Bronchial epithelial cell (primary cell): ENCODE measurements around the gene C22orf31. TPM values are rescaled to one million over a fixed set of nuclear protein-coding genes. Genes with fewer than 3 reads are reported as not detected.

Source experiments
- DNase-seq: peaks from one replicate; pipeline ENCODE4 v3.0.0-alpha.2; 2010; ENCODE audit warnings: low read depth
- FAIRE-seq: peaks from 2 replicates; lab custom pipeline; 2011; peaks lifted over from hg19 to GRCh38; lab: Jason Lieb, UNC
- H3K27me3 ChIP-seq: 2 replicates; pipeline ENCODE4 v1.5.1; 2011; ENCODE audit warnings: low read length; ENCODE audit not compliant: control insufficient read depth, insufficient read depth
- H3K36me3 ChIP-seq: 2 replicates; pipeline ENCODE4 v1.5.1; 2011; ENCODE audit warnings: low read length; ENCODE audit not compliant: control insufficient read depth, insufficient read depth
- H3K4me3 ChIP-seq: 2 replicates; pipeline ENCODE4 v1.5.1; 2011; ENCODE audit warnings: mild to moderate bottlenecking, low read depth, low read length, control low read depth
- total RNA-seq: library from RNA; depleted of rRNA; stranded (reverse); fragments of >200 nt; gene quantifications from 2 replicates; pipeline ENCODE4 v1.2.1, GENCODE V29; 2014
- TF ChIP-seq, protein P1 (sequence below): IDR thresholded peaks from 2 replicates; pipeline ENCODE4 v1.5.1; 2011; ENCODE audit warnings: mild to moderate bottlenecking, moderate library complexity, low read length, control low read depth, inconsistent platforms; ENCODE audit not compliant: insufficient read depth, severe bottlenecking

C22orf31 gene
- total RNA-seq, 1 donor from 2014 or later = not detected

- TF ChIP-seq, protein P1, sequence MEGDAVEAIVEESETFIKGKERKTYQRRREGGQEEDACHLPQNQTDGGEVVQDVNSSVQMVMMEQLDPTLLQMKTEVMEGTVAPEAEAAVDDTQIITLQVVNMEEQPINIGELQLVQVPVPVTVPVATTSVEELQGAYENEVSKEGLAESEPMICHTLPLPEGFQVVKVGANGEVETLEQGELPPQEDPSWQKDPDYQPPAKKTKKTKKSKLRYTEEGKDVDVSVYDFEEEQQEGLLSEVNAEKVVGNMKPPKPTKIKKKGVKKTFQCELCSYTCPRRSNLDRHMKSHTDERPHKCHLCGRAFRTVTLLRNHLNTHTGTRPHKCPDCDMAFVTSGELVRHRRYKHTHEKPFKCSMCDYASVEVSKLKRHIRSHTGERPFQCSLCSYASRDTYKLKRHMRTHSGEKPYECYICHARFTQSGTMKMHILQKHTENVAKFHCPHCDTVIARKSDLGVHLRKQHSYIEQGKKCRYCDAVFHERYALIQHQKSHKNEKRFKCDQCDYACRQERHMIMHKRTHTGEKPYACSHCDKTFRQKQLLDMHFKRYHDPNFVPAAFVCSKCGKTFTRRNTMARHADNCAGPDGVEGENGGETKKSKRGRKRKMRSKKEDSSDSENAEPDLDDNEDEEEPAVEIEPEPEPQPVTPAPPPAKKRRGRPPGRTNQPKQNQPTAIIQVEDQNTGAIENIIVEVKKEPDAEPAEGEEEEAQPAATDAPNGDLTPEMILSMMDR = no peak
- no peak for FAIRE-seq
- no peaks in the 10 kb centered on the region for H3K36me3 ChIP-seq
- H3K4me3 ChIP-seq = no peak overlapping the region
- DNase-seq = peak; percentile 30
- no peaks in the 10 kb centered on the region for H3K27me3 ChIP-seq
These were observed 18.7 kb upstream of the C22orf31 start for GRCh38 chr22:29080106-29080975.

DNA sequence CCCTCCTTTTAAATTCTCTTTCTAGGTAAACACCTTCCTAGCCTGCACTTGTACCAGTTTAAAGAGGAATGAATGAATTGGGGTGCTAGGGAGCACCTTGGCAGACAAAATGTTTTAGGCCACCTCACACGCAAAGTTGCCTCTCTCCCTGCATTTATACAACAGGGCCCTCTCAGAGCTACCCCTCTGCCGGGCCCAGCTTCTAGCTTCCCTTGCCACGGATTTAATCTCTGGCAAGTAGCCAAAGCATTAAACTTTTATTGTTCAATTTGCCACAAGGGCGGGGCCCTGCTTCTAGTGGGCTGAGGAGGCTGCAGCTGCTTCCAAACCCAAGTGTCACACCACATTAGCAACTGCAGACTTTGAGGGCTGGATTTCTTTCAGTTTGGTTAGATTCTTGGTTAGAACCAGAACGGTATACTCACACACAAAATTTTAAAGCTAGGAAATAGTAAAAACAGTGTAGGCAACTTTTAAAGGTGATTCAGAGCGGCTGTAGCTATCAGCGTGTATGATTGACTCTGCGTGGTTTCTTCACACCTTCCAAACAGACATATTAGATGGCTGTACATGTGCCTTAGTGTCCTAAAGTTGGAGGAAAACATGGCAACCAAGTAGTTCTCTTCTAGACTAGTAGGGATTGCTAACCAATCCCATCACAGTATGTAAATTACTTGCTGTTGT is 17.7 kb upstream of the C22orf31 start:
- FAIRE-seq (peak; percentile 13), DNase-seq (no peak)
- Histone ChIP-seq H3K4me3 (no peak overlapping the region), H3K36me3 (no peaks in the 10 kb centered on the region), H3K27me3 (no peaks in the 10 kb centered on the region)
- TF ChIP-seq, protein P1 = no peak

DNA sequence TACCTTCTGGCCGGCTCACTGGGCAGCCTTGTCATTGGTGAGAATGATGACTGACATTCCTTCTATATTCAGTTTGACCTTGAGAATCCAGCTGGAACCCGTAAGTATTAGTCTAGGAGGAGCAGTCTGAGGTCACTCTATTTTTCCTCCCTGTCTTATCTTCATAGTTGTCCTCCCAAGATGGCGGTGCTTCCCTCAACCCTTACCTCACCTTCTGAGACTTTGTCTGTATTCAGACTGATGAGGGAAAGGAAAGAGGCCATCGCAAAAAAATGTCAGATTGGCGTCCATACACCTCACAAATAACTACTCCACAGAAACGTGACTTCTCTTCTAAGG is 17.2 kb upstream of the C22orf31 start:
- DNase-seq (no peak), FAIRE-seq (no peak)
- Histone ChIP-seq H3K27me3 (no peaks in the 10 kb centered on the region), H3K36me3 (no peaks in the 10 kb centered on the region), H3K4me3 (no peak overlapping the region)
- TF ChIP-seq, protein P1 = no peak

DNA sequence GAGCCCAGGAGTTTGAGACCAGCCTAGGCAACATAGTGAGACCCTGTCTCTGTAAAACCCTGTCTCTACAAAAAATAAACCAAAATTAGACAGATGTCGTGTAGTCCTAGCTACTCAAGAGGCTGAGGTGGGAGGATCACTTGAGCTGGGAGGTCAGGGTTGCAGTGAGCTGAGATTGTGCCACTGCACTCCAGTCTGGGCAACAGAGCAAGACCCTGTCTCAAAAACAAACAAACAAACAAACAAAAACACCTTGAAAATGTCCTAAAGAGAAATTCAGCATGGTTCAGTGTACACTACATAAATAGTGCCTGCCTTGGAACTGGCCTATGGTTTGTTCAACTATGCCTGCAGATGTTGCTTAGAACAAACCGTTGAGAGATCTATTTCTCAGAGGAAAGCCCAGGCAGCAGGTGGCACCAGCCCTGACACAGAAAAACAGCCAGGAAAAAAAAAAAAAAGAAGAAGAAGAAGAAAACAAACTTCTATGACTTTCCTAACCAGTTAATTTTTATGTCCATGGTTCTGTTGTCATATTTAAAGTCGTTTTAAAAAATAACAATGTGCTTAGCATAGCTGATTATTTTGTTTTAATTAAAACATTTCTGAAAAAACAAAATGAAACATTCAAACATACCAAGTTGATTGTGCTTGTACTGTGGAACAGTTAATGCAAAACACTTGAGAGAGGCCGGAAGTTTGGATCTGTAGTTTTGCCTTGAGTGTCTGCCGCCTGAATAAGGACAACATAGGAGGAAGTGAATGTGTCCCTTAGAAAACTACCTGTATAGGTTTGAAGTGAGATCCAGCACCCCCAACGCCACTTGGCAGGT is 16.6 kb upstream of the C22orf31 start:
- Histone ChIP-seq H3K4me3 (no peak overlapping the region), H3K36me3 (no peaks in the 10 kb centered on the region), H3K27me3 (no peaks in the 10 kb centered on the region)
- FAIRE-seq = no peak
- DNase-seq = no peak
- TF ChIP-seq, protein P1 = no peak

GRCh38 chr22:29074276-29074772 is 12.7 kb upstream of the C22orf31 start:
- Histone ChIP-seq H3K27me3 (no peaks in the 10 kb centered on the region), H3K36me3 (no peaks in the 10 kb centered on the region), H3K4me3 (peak overlapping the region; percentile 80)
- FAIRE-seq (no peak), DNase-seq (no peak)
- TF ChIP-seq, protein P1 = no peak
